Ishikawa (cell line): ENCODE results near the gene AATK.

Experiments used
- CEBPB ChIP-seq: IDR thresholded peaks from 2 replicates; pipeline ENCODE4 v1.6.1; 2012
- CREB1 ChIP-seq: IDR thresholded peaks from 2 replicates; pipeline ENCODE4 v1.6.1; 2012; ENCODE audit warnings: low read depth
- EGR1 ChIP-seq: IDR thresholded peaks from 2 replicates; pipeline ENCODE4 v1.6.1; 2012
- EP300 ChIP-seq: IDR thresholded peaks from 2 replicates; pipeline ENCODE4 v1.6.1; 2012; ENCODE audit warnings: borderline replicate concordance
- FOXM1 ChIP-seq: IDR thresholded peaks from 2 replicates; pipeline ENCODE4 v1.6.1; 2012; ENCODE audit warnings: low read depth, borderline replicate concordance
- NFIC ChIP-seq: IDR thresholded peaks from 2 replicates; pipeline ENCODE4 v1.6.1; 2012
- RAD21 ChIP-seq: IDR thresholded peaks from 2 replicates; pipeline ENCODE4 v1.6.1; 2012; ENCODE audit warnings: low read depth
- TAF1 ChIP-seq: IDR thresholded peaks from 2 replicates; pipeline ENCODE4 v1.6.1; 2012; ENCODE audit warnings: low read depth, mild to moderate bottlenecking
- TCF12 ChIP-seq: IDR thresholded peaks from 2 replicates; pipeline ENCODE4 v1.6.1; 2012; ENCODE audit warnings: low read depth
- TEAD4 ChIP-seq: IDR thresholded peaks from 2 replicates; pipeline ENCODE4 v1.6.1; 2012
- YY1 ChIP-seq: IDR thresholded peaks from 2 replicates; pipeline ENCODE4 v1.6.1; 2012; ENCODE audit warnings: low read depth
- ZBTB7A ChIP-seq: IDR thresholded peaks from 2 replicates; pipeline ENCODE4 v1.6.1; 2012; ENCODE audit warnings: low read depth
- TF ChIP-seq, protein P1 (sequence below): IDR thresholded peaks from 2 replicates; pipeline ENCODE4 v1.6.1; 2012
- TF ChIP-seq, protein P2 (sequence below): IDR thresholded peaks from 2 replicates; pipeline ENCODE4 v1.6.1; 2012
- TF ChIP-seq, protein P3 (sequence below): IDR thresholded peaks from 2 replicates; pipeline ENCODE4 v1.6.1; 2012; ENCODE audit warnings: low read depth, mild to moderate bottlenecking

The AATK gene

DNA sequence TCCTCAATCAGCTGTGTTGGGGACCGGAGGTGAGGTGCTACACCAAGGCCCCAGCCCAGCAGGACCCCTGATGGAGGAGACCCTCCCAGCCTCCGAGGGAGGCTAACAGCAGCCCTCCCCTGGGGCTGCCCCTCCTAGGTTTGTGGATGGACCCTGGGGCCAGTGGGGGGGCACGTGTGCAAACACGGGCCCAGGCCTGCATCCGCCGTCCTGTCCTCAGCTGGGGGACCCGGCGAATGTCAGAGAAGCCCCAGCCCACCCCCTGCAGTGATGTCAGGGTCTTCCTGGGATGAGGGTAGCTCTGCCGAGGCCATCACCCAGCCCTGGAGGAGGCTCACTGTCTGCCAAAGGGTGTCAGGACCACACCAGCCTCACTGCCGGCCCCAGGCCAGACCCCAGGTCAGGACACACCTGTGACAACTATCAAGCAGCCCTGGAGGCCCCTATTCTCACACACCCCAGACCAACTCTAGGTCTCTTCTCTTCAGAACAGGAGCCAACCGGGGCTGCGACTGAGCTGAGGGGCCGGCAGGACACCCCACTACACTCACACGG is 30.0 kb upstream of the AATK start:
- TF ChIP-seq YY1 (no peak), CREB1 (no peak), EGR1 (no peak), CEBPB (no peak), NFIC (no peak), TAF1 (no peak)
- TF ChIP-seq, protein P1, sequence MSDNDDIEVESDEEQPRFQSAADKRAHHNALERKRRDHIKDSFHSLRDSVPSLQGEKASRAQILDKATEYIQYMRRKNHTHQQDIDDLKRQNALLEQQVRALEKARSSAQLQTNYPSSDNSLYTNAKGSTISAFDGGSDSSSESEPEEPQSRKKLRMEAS, result no peak

DNA sequence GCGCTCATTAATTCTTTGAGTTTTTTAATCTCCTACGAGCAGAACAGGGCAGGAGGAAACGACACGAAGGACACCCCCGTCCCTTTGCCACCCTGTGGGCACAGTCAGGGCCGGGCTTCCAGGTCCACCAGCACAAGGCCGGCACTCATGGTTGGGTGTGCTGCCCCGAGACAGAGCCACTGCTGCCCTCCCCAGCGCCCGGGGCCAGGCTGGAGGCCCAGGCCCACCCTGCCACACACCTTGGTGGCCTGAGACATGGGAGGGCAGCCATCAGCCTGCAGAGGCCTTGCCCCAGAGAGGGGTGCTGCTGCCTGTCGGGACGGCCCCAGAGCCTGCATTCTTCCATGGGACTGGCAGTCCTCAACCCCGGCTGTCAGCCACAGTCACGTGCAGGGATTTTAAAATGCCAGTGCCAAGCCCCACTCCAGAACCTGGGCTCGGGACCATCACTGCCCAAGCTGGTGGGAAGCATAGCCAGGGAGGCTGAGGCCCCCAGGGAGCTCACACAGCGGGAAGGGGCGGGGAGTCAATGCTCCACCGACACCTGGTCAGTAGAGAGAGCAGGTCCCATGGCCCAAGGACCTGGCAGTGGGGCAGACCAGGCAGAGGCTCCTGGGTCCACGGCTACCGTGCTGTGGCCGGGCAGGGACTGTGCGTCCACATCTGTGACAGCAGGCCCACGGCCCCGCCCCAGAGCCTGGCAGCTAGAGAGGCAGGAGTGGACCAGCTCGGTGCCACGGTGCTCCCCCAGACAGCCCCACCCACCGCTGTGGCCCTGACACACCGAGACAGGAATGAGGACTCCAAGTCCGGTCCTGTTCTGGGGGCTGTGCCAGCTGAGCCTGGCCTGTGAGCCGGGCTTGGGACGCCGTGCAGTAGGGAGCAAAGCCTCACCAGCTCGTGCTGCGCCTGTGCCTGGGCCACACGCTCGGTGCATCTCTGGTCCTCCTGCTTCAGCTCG is 29.2 kb upstream of the AATK start:
- no peak for TF ChIP-seq RAD21
- no peak for TF ChIP-seq EGR1
- TF ChIP-seq, protein P2, sequence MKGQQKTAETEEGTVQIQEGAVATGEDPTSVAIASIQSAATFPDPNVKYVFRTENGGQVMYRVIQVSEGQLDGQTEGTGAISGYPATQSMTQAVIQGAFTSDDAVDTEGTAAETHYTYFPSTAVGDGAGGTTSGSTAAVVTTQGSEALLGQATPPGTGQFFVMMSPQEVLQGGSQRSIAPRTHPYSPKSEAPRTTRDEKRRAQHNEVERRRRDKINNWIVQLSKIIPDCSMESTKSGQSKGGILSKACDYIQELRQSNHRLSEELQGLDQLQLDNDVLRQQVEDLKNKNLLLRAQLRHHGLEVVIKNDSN, result no peak
- TF ChIP-seq CEBPB, result no peak
- TF ChIP-seq CREB1, result no peak
- no peak for TF ChIP-seq ZBTB7A
- TF ChIP-seq TEAD4, result no peak
- no peak for TF ChIP-seq FOXM1
- TF ChIP-seq EP300, result no peak
- TF ChIP-seq TAF1, result no peak
- TF ChIP-seq NFIC, result no peak
- TF ChIP-seq, protein P3, sequence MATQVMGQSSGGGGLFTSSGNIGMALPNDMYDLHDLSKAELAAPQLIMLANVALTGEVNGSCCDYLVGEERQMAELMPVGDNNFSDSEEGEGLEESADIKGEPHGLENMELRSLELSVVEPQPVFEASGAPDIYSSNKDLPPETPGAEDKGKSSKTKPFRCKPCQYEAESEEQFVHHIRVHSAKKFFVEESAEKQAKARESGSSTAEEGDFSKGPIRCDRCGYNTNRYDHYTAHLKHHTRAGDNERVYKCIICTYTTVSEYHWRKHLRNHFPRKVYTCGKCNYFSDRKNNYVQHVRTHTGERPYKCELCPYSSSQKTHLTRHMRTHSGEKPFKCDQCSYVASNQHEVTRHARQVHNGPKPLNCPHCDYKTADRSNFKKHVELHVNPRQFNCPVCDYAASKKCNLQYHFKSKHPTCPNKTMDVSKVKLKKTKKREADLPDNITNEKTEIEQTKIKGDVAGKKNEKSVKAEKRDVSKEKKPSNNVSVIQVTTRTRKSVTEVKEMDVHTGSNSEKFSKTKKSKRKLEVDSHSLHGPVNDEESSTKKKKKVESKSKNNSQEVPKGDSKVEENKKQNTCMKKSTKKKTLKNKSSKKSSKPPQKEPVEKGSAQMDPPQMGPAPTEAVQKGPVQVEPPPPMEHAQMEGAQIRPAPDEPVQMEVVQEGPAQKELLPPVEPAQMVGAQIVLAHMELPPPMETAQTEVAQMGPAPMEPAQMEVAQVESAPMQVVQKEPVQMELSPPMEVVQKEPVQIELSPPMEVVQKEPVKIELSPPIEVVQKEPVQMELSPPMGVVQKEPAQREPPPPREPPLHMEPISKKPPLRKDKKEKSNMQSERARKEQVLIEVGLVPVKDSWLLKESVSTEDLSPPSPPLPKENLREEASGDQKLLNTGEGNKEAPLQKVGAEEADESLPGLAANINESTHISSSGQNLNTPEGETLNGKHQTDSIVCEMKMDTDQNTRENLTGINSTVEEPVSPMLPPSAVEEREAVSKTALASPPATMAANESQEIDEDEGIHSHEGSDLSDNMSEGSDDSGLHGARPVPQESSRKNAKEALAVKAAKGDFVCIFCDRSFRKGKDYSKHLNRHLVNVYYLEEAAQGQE, result no peak
- TF ChIP-seq TCF12, result no peak
- TF ChIP-seq, protein P1, result no peak

DNA sequence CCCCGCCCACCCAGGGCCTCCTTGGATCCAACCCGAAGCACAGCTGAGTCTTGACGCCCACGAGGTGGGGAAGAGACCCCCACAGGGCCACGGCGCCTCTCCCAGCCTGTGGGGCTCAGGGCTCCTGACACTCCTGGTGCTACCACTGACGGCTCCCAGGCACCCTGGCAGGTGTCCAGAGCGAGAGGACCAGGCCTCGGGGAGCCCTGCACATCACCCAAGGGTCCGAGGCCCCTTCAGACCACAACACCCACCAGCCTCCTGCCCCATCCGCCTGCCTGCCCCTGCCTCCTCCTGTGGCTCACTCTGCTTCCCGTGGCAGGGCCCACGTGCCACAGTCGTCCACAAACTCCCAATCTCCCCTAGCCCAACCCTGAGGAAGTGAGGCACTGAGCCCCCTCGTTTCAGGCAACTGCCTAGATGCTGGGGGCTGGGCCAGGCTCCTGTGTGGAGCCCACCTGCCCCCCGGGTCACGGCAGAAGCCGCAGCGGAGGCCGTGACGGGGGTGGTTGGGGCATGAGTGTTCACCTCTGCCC is 28.3 kb upstream of the AATK start:
- TF ChIP-seq TAF1 (no peak), FOXM1 (no peak), EGR1 (no peak), YY1 (no peak), TCF12 (no peak), ZBTB7A (no peak), NFIC (no peak), TEAD4 (no peak), EP300 (no peak), RAD21 (no peak), CEBPB (no peak), CREB1 (no peak)
- TF ChIP-seq, protein P3, result no peak
- TF ChIP-seq, protein P2, result no peak
- TF ChIP-seq, protein P1, result no peak

DNA sequence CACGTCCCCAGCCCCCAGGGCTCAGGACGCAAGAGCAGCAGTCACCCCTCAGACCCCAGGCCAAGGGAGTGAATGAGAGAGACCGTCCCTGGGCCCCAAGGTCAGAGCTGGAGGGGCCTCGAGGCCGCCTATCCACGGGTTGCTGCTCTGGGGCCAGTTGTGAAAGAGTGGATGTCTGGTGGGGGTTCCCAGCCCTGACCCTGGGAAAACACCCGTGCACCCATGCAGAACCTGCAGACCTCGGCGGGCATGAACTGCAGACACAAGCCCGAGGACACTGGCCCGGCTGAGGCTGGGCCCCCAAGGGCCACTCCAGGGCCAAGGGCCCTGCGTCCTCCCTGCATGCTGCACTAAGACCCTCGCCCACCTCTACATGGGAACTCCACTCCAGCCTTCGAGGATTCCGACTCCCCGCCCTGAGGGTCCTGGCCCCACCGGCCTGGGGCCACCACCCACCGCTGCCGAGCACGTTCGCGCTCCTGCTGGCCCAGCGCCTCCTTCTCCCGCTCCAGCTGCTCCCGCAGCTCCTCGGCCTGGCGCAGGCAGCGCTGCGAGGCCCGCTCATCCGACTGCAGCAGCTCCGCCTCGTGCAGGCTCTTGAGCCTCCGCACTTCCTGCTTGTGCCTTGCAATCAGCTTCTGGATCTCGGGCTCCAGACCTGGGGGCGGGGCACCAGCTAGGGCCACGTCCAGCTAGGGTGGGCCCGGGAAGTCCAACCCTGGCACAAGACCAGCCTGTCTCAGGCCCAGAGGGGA is 27.6 kb upstream of the AATK start:
- TF ChIP-seq FOXM1 (no peak), TCF12 (no peak), TEAD4 (no peak), YY1 (no peak), EP300 (no peak), EGR1 (no peak), CEBPB (no peak), RAD21 (no peak), CREB1 (no peak)
- TF ChIP-seq, protein P3, result no peak
- TF ChIP-seq, protein P1, result no peak
- TF ChIP-seq, protein P2, result no peak
